Right lobe of liver (tissue), 6 donors: ENCODE data around the gene CNN1. TPM values are rescaled to one million over a fixed set of nuclear protein-coding genes. Genes with fewer than 3 reads are reported as not detected.

Experiments
- ATAC-seq, 4 donors: fragments of 200-7000 bp; cut with Tn5 transposase; one replicate each; pipeline ENCODE4 v1.9.1; 2020; ENCODE audit warnings: mild to moderate bottlenecking in 4 of 4, moderate library complexity in 4 of 4
- DNase-seq, 3 donors: peaks; one replicate each; pipeline ENCODE4 v3.0.0-alpha.2; 2020
- H3K27ac ChIP-seq, 3 donors: fragments of 200-600 bp; one replicate each; pipeline ENCODE4 v1.8.0; 2022
- H3K27me3 ChIP-seq, 2 donors: fragments of 200-600 bp; one replicate each; pipeline ENCODE4 v1.8.0; 2022
- H3K36me3 ChIP-seq, 4 donors: fragments of 200-600 bp; sonication (generic) in 1 of 4; one replicate each; pipeline versions ENCODE4 v1.5.1 to v1.8.0; 2017 to 2022; ENCODE audit warnings: control low read depth in 1 of 4
- H3K4me1 ChIP-seq, 4 donors: fragments of 200-600 bp; sonication (generic) in 1 of 4; one replicate each; pipeline versions ENCODE4 v1.5.1 to v1.8.0; 2017 to 2022; ENCODE audit warnings: control low read depth in 1 of 4
- H3K4me3 ChIP-seq, 3 donors: fragments of 200-600 bp; one replicate each; pipeline ENCODE4 v1.8.0; 2022
- H3K9me3 ChIP-seq, 4 donors: fragments of 200-600 bp; sonication (generic) in 1 of 4; one replicate each; pipeline versions ENCODE4 v1.5.1 to v1.8.0; 2017 to 2022; ENCODE audit warnings: control low read depth in 1 of 4
- CTCF ChIP-seq, 4 donors: fragments of 200-600 bp in 3 of 4; fragments of 450-650 bp in 1 of 4; IDR thresholded peaks; one replicate each; pipeline versions ENCODE4 v1.5.1 to v1.8.0; 2016 to 2022; ENCODE audit warnings: antibody characterized with exemption in 4 of 4, mild to moderate bottlenecking in 2 of 4
- POLR2A ChIP-seq: fragments of 450-650 bp; IDR thresholded peaks from one replicate; pipeline ENCODE4 v1.6.1; 2017; ENCODE audit warnings: antibody characterized with exemption, mild to moderate bottlenecking
- WGBS: methylation state at CpG from one replicate; pipeline ENCODE4 v1.1.6; 2018; ENCODE audit warnings: low coverage, low lambda C conversion rate; ENCODE audit not compliant: insufficient coverage; ENCODE audit errors: missing lambda C conversion rate; 5-methylcytosine and 5-hydroxymethylcytosine counted together
- intact Hi-C, 2 donors: fragments of 100-400 bp; cut with DNase I; formaldehyde crosslinking; loops; one replicate each; pipeline versions ENCODE4 v1.11.2 to v1.14.1; 2022
- total RNA-seq, 6 experiments: library from RNA; depleted of rRNA in 2 of 6; stranded (reverse); fragments of >200 nt in 2 of 6; fragmentation: NEBNext Ultra II Directional in 3 of 6; extraction: Animal tissue kit (Norgen Biotek cat#: 25700) in 3 of 6; gene quantifications; one replicate each; pipeline versions ENCODE4 v1.1.0 to v1.2.4, GENCODE V29; 2016 to 2023
- donor health status: DM: no; HTN: yes; CAD: no.
- donor health status: DM: no; HTN: no; CAD: no.
- donor health status: DM: no; HTN: no; CAD: no.
- donor health status: DM: no; HTN: yes; CAD: no.
- donor health status: DM: no; HTN: yes; CAD: no.

CNN1 gene
- total RNA-seq, 6 experiments from 2014 or later, result 0.71 to 8.5 (median 1.0) TPM

- Histone ChIP-seq H3K4me3 (no peak overlapping the region), H3K27me3 (no peaks in the 10 kb centered on the region), H3K36me3 (peaks cover 0 to 4% (median 2%) of the 10 kb centered on the region in 4 donors), H3K9me3 (no peaks in the 10 kb centered on the region), H3K27ac (no peak overlapping the region), H3K4me1 (no peaks in the 10 kb centered on the region)
- WGBS, result 51% methylated on average over 5 of the region's 14 CpGs
- TF ChIP-seq POLR2A (no peak), CTCF (IDR thresholded peaks at IDR 0.05) (no peak)
- ATAC-seq (no peak), DNase-seq (no peak)
- intact Hi-C loops, result no loop called here
Measured at GRCh38 chr19:11547929-11548700, 9.5 kb downstream of the CNN1 start.

- intact Hi-C loops, result no loop called here
- Histone ChIP-seq H3K27me3 (no peaks in the 10 kb centered on the region), H3K9me3 (no peaks in the 10 kb centered on the region), H3K4me1 (no peaks in the 10 kb centered on the region), H3K36me3 (peaks cover 0 to 9% (median 5%) of the 10 kb centered on the region in 4 donors), H3K4me3 (no peak overlapping the region), H3K27ac (no peak overlapping the region)
- DNase-seq, result no peak
- no peak for ATAC-seq
- TF ChIP-seq POLR2A, result no peak
- no peak for TF ChIP-seq CTCF (IDR thresholded peaks at IDR 0.05)
- 76% methylated on average over 3 of the region's 24 CpGs for WGBS
Measured at GRCh38 chr19:11549386-11549953, 10.8 kb downstream of the CNN1 start.

GRCh38 chr19:11550265-11550664 is 11.6 kb downstream of the CNN1 start:
- H3K4me3 ChIP-seq, result no peak overlapping the region
- intact Hi-C loops, result no loop called here
- peaks cover 0 to 9% (median 5%) of the 10 kb centered on the region in 4 donors for H3K36me3 ChIP-seq
- H3K27ac ChIP-seq, result no peak overlapping the region
- H3K27me3 ChIP-seq, result no peaks in the 10 kb centered on the region
- no peaks in the 10 kb centered on the region for H3K9me3 ChIP-seq
- no peaks in the 10 kb centered on the region for H3K4me1 ChIP-seq
- WGBS, result 96% methylated on average over 8 of the region's 8 CpGs
- ATAC-seq (no peak), DNase-seq (no peak)
- TF ChIP-seq CTCF (IDR thresholded peaks at IDR 0.05) (no peak), POLR2A (no peak)

GRCh38 chr19:11551603-11552235 is 13.1 kb downstream of the CNN1 start:
- TF ChIP-seq POLR2A, result no peak
- peak in 3 of 4 donors; percentile 14 to 25 (median 15) for TF ChIP-seq CTCF (IDR thresholded peaks at IDR 0.05)
- H3K27me3 ChIP-seq, result no peaks in the 10 kb centered on the region
- no peak overlapping the region for H3K27ac ChIP-seq
- DNase-seq, result no peak
- no peaks in the 10 kb centered on the region for H3K9me3 ChIP-seq
- 80% methylated on average over 3 of the region's 26 CpGs for WGBS
- peaks cover 0 to 9% (median 5%) of the 10 kb centered on the region in 4 donors for H3K36me3 ChIP-seq
- intact Hi-C loops, result no loop called here
- no peaks in the 10 kb centered on the region for H3K4me1 ChIP-seq
- peak; percentile 29 to 32 (median 30) for ATAC-seq
- H3K4me3 ChIP-seq, result no peak overlapping the region
